ENCODE measurements around the gene ALDH1B1. TPM values are rescaled to one million over a fixed set of nuclear protein-coding genes. Genes with fewer than 3 reads are reported as not detected.
A peak's percentile ranks its signal among the peaks of the same experiment; 100 is the strongest.
"Not testable (repeated sequence)": the region's sequence is repeated elsewhere in the genome, so short reads cannot be mapped to it uniquely, and the experiment has no call there.

The ALDH1B1 gene
- polyA plus RNA-seq, 3 donors from 2014 or later = 8.8 to 14.2 (median 10.9) TPM

- Mint-ChIP-seq H3K27me3 (ENCODE audit: low read depth in 3 of 3) (peaks cover 1 to 12% (median 2%) of the 10 kb centered on the region in 3 donors), H3K27ac (no peak overlapping the region), H3K4me1 (peaks cover 2 to 6% of the 10 kb centered on the region in 2 donors), H3K4me3 (no peak overlapping the region), H3K36me3 (no peaks in the 10 kb centered on the region), H3K9me3 (no peaks in the 10 kb centered on the region)
- no peak for DNase-seq
These were observed 5.4 kb upstream of the ALDH1B1 start for GRCh38 chr9:38387066-38387465.

GRCh38 chr9:38387751-38388150 is 4.8 kb upstream of the ALDH1B1 start:
- Mint-ChIP-seq H3K4me3 (no peak overlapping the region), H3K27ac (no peak overlapping the region), H3K27me3 (ENCODE audit: low read depth in 3 of 3) (peaks cover 1 to 12% (median 2%) of the 10 kb centered on the region in 3 donors), H3K9me3 (no peaks in the 10 kb centered on the region), H3K36me3 (no peaks in the 10 kb centered on the region), H3K4me1 (peaks cover 5 to 11% of the 10 kb centered on the region in 2 donors)
- DNase-seq = no peak

GRCh38 chr9:38388283-38389223 is 3.9 kb upstream of the ALDH1B1 start:
- H3K27me3 Mint-ChIP-seq (ENCODE audit: low read depth in 3 of 3) = peaks cover 1 to 12% (median 2%) of the 10 kb centered on the region in 3 donors
- H3K4me3 Mint-ChIP-seq = no peak overlapping the region
- no peak overlapping the region for H3K27ac Mint-ChIP-seq
- H3K36me3 Mint-ChIP-seq = no peaks in the 10 kb centered on the region
- H3K9me3 Mint-ChIP-seq = no peaks in the 10 kb centered on the region
- DNase-seq = no peak
- H3K4me1 Mint-ChIP-seq = peaks cover 13 to 19% of the 10 kb centered on the region in 2 donors

- Mint-ChIP-seq H3K4me1 (peaks cover 16 to 23% of the 10 kb centered on the region in 2 donors), H3K27ac (no peak overlapping the region), H3K36me3 (no peaks in the 10 kb centered on the region), H3K27me3 (ENCODE audit: low read depth in 3 of 3) (peaks cover 1 to 7% (median 2%) of the 10 kb centered on the region in 3 donors), H3K9me3 (no peaks in the 10 kb centered on the region), H3K4me3 (no peak overlapping the region)
- no peak for DNase-seq
These were observed 3.2 kb upstream of the ALDH1B1 start for GRCh38 chr9:38389313-38389712.

GRCh38 chr9:38390442-38390841 is 2.1 kb upstream of the ALDH1B1 start:
- Mint-ChIP-seq H3K27ac (no peak overlapping the region), H3K27me3 (ENCODE audit: low read depth in 3 of 3) (peaks cover 1 to 3% (median 2%) of the 10 kb centered on the region in 3 donors), H3K9me3 (no peaks in the 10 kb centered on the region), H3K4me1 (peaks cover 16 to 23% of the 10 kb centered on the region in 2 donors), H3K36me3 (peaks cover 0 to 5% (median 4%) of the 10 kb centered on the region in 3 donors), H3K4me3 (peak overlapping the region in 1 of 5 donors; percentile 96)
- DNase-seq = no peak

- peak overlapping the region; percentile 34 to 96 (median 88) for H3K4me3 Mint-ChIP-seq
- H3K27me3 Mint-ChIP-seq (ENCODE audit: low read depth in 3 of 3) = peaks cover 1 to 3% (median 2%) of the 10 kb centered on the region in 3 donors
- no peaks in the 10 kb centered on the region for H3K9me3 Mint-ChIP-seq
- peaks cover 0 to 5% (median 4%) of the 10 kb centered on the region in 3 donors for H3K36me3 Mint-ChIP-seq
- H3K4me1 Mint-ChIP-seq = peaks cover 16 to 23% of the 10 kb centered on the region in 2 donors
- peak overlapping the region in 2 of 6 donors; percentile 28 to 42 for H3K27ac Mint-ChIP-seq
- no peak for DNase-seq
These were observed 1.7 kb upstream of the ALDH1B1 start for GRCh38 chr9:38390851-38391250.

- Mint-ChIP-seq H3K4me1 (peaks cover 16 to 23% of the 10 kb centered on the region in 2 donors), H3K27ac (peak overlapping the region in 3 of 6 donors; percentile 63 to 68 (median 67)), H3K9me3 (no peaks in the 10 kb centered on the region), H3K4me3 (peak overlapping the region; percentile 88 to 96 (median 94)), H3K27me3 (ENCODE audit: low read depth in 3 of 3) (peaks cover 1 to 3% (median 2%) of the 10 kb centered on the region in 3 donors), H3K36me3 (peaks cover 3 to 7% (median 5%) of the 10 kb centered on the region in 3 donors)
- no peak for DNase-seq
These were observed 1.0 kb upstream of the ALDH1B1 start for GRCh38 chr9:38391278-38392118.

- H3K9me3 Mint-ChIP-seq = no peaks in the 10 kb centered on the region
- no peak for DNase-seq
These were observed 760 bp downstream of the ALDH1B1 start for GRCh38 chr9:38393128-38393796.

GRCh38 chr9:38394416-38394815 is 1.9 kb downstream of the ALDH1B1 start:
- Mint-ChIP-seq H3K4me1 (peaks cover 16 to 23% of the 10 kb centered on the region in 2 donors), H3K27me3 (ENCODE audit: low read depth in 3 of 3) (peaks cover 0 to 1% (median under 1%) of the 10 kb centered on the region in 3 donors), H3K4me3 (peak overlapping the region in 1 of 5 donors; percentile 8), H3K36me3 (peaks cover 14 to 24% (median 16%) of the 10 kb centered on the region in 3 donors), H3K9me3 (no peaks in the 10 kb centered on the region), H3K27ac (no peak overlapping the region)
- DNase-seq = no peak

More at GRCh38 chr9:38393128-38393796, 760 bp downstream of the ALDH1B1 start:
- peaks cover 14 to 17% (median 16%) of the 10 kb centered on the region in 3 donors for H3K36me3 Mint-ChIP-seq
- H3K27me3 Mint-ChIP-seq (ENCODE audit: low read depth in 3 of 3) = peaks cover 1 to 3% (median 2%) of the 10 kb centered on the region in 3 donors
- peak overlapping the region; percentile 70 to 92 (median 82) for H3K27ac Mint-ChIP-seq
- peaks cover 16 to 23% of the 10 kb centered on the region in 2 donors for H3K4me1 Mint-ChIP-seq
- H3K4me3 Mint-ChIP-seq = peak overlapping the region; percentile 88 to 96 (median 94)

- H3K27ac Mint-ChIP-seq = no peak overlapping the region
- H3K27me3 Mint-ChIP-seq (ENCODE audit: low read depth in 3 of 3) = peaks cover 0 to 1% (median 0%) of the 10 kb centered on the region in 3 donors
- peaks cover 16 to 23% of the 10 kb centered on the region in 2 donors for H3K4me1 Mint-ChIP-seq
- H3K9me3 Mint-ChIP-seq = no peaks in the 10 kb centered on the region
- DNase-seq = no peak
- peaks cover 14 to 26% (median 16%) of the 10 kb centered on the region in 3 donors for H3K36me3 Mint-ChIP-seq
- H3K4me3 Mint-ChIP-seq = no peak overlapping the region
These were observed 3.3 kb downstream of the ALDH1B1 start for GRCh38 chr9:38395653-38396370.

- no peaks in the 10 kb centered on the region for H3K9me3 Mint-ChIP-seq
- H3K36me3 Mint-ChIP-seq = peaks cover 14 to 26% (median 16%) of the 10 kb centered on the region in 3 donors
- no peaks in the 10 kb centered on the region for H3K27me3 Mint-ChIP-seq (ENCODE audit: low read depth in 3 of 3)
- no peak overlapping the region for H3K27ac Mint-ChIP-seq
- DNase-seq = no peak
- peaks cover 16 to 23% of the 10 kb centered on the region in 2 donors for H3K4me1 Mint-ChIP-seq
- H3K4me3 Mint-ChIP-seq = no peak overlapping the region
These were observed 3.8 kb downstream of the ALDH1B1 start for GRCh38 chr9:38396371-38396671.

- peaks cover 14 to 29% (median 16%) of the 10 kb centered on the region in 3 donors for H3K36me3 Mint-ChIP-seq
- not testable (repeated sequence) for H3K4me1 Mint-ChIP-seq; H3K4me3 Mint-ChIP-seq; DNase-seq; H3K27ac Mint-ChIP-seq; H3K27me3 Mint-ChIP-seq (ENCODE audit: low read depth in 3 of 3); H3K9me3 Mint-ChIP-seq
These were observed 6.7 kb downstream of the ALDH1B1 start for GRCh38 chr9:38399191-38399590.

- Mint-ChIP-seq H3K4me1 (no peaks in the 10 kb centered on the region), H3K36me3 (peaks cover 5 to 21% (median 8%) of the 10 kb centered on the region in 3 donors), H3K9me3 (no peaks in the 10 kb centered on the region), H3K27me3 (ENCODE audit: low read depth in 3 of 3) (peaks cover 0 to 7% (median 1%) of the 10 kb centered on the region in 3 donors), H3K27ac (no peak overlapping the region), H3K4me3 (no peak overlapping the region)
- DNase-seq = no peak
These were observed 9.5 kb downstream of the ALDH1B1 start for GRCh38 chr9:38401994-38402393.
